GM23248 (cell line): ENCODE data around the gene PPP4C. TPM values are rescaled to one million over a fixed set of nuclear protein-coding genes. Genes with fewer than 3 reads are reported as not detected.

Experiments
- DNase-seq: peaks from one replicate; pipeline ENCODE4 v3.0.0-alpha.2; 2015
- H2AFZ ChIP-seq: fragments of 200-600 bp; sonication (generic); 2 replicates; pipeline ENCODE4 v1.6.1; 2016; ENCODE audit warnings: antibody characterized with exemption
- H3F3A ChIP-seq: fragments of 200-600 bp; sonication (generic); 2 replicates; pipeline ENCODE4 v1.6.1; 2016; ENCODE audit warnings: mild to moderate bottlenecking, antibody characterized with exemption, mixed run types; ENCODE audit not compliant: insufficient read depth
- H3K27ac ChIP-seq: fragments of 200-600 bp; sonication (generic); 2 replicates; pipeline ENCODE4 v1.5.1; 2016; ENCODE audit warnings: mild to moderate bottlenecking
- H3K27me3 ChIP-seq: fragments of 200-600 bp; sonication (generic); replicated peaks from 2 replicates; pipeline ENCODE4 v1.6.1; 2016; ENCODE audit warnings: mild to moderate bottlenecking; ENCODE audit not compliant: insufficient read depth
- H3K36me3 ChIP-seq: fragments of 200-600 bp; sonication (generic); 2 replicates; pipeline ENCODE4 v1.6.1; 2016; ENCODE audit warnings: low read depth, mild to moderate bottlenecking
- H3K4me1 ChIP-seq: fragments of 200-600 bp; sonication (generic); 2 replicates; pipeline ENCODE4 v1.6.1; 2016; ENCODE audit warnings: mild to moderate bottlenecking; ENCODE audit not compliant: insufficient read depth
- H3K4me2 ChIP-seq: fragments of 200-600 bp; sonication (generic); one replicate; pipeline ENCODE4 v1.6.1; 2016; ENCODE audit warnings: mild to moderate bottlenecking; ENCODE audit not compliant: unreplicated experiment
- H3K4me3 ChIP-seq: fragments of 200-600 bp; sonication (generic); 2 replicates; pipeline ENCODE4 v1.5.1; 2016; ENCODE audit warnings: mild to moderate bottlenecking
- H3K79me2 ChIP-seq: fragments of 200-600 bp; sonication (generic); 2 replicates; pipeline ENCODE4 v1.6.1; 2016; ENCODE audit warnings: mild to moderate bottlenecking; ENCODE audit not compliant: insufficient read depth
- H3K9ac ChIP-seq: fragments of 200-600 bp; sonication (generic); 2 replicates; pipeline ENCODE4 v1.6.1; 2016; ENCODE audit warnings: mild to moderate bottlenecking
- H3K9me2 ChIP-seq: fragments of 200-600 bp; sonication (generic); 2 replicates; pipeline ENCODE4 v1.6.1; 2016; ENCODE audit warnings: mixed run types, mild to moderate bottlenecking, moderate library complexity; ENCODE audit not compliant: insufficient read depth
- H3K9me3 ChIP-seq: fragments of 200-600 bp; sonication (generic); one replicate; pipeline ENCODE4 v1.6.1; 2017; ENCODE audit warnings: low read depth
- H4K20me1 ChIP-seq: fragments of 200-600 bp; sonication (generic); 2 replicates; pipeline ENCODE4 v1.6.0; 2016; ENCODE audit not compliant: insufficient read depth
- EZH2 ChIP-seq: fragments of 200-600 bp; sonication (generic); IDR thresholded peaks from 2 replicates; pipeline ENCODE4 v1.6.1; 2018; ENCODE audit warnings: antibody characterized with exemption, mild to moderate bottlenecking; ENCODE audit not compliant: insufficient read depth, poor library complexity, severe bottlenecking
- EZH2phosphoT487 ChIP-seq: fragments of 200-600 bp; sonication (generic); IDR thresholded peaks from 2 replicates; pipeline ENCODE4 v1.6.1; 2018; ENCODE audit warnings: antibody characterized with exemption, moderate library complexity, mild to moderate bottlenecking, low read depth; ENCODE audit not compliant: insufficient read depth
- WGBS, 2 experiments: methylation state at CpG; one replicate each; pipeline ENCODE4 v1.1.6; 2015 to 2017; ENCODE audit warnings: low lambda C conversion rate in 2 of 2, low coverage in 1 of 2; ENCODE audit errors: missing lambda C conversion rate in 2 of 2; 5-methylcytosine and 5-hydroxymethylcytosine counted together
- in situ Hi-C: fragments of 300-500 bp; cut with MboI; formaldehyde crosslinking; loops from 2 replicates; pipeline ENCODE4 v1.15.0; 2020
- polyA plus RNA-seq: library from polyadenylated mRNA; unstranded; fragments of >200 nt; fragmentation: Nextera tagmentation; extraction: Ambion mirVana; gene quantifications from 2 replicates; pipeline ENCODE4 v1.2.1, GENCODE V29; 2016
- total RNA-seq: library from RNA; depleted of rRNA; stranded (reverse); fragments of >200 nt; shearing (Covaris generic); gene quantifications from 2 replicates; pipeline ENCODE4 v1.2.3, GENCODE V29; 2014

Gene PPP4C
- total and polyA plus RNA-seq, 2 experiments from 2014 or later = 168 to 205 TPM

GRCh38 chr16:30095166-30096078, 19.6 kb downstream of the PPP4C start:
- H2AFZ ChIP-seq = no peak overlapping the region
- H3K27me3 ChIP-seq = no peaks in the 10 kb centered on the region
- in situ Hi-C loops = no loop called here
- peaks cover 25% of the 10 kb centered on the region for H3F3A ChIP-seq
- H3K4me3 ChIP-seq = peak overlapping the region; percentile 91
- no peaks in the 10 kb centered on the region for H4K20me1 ChIP-seq
- H3K9me2 ChIP-seq = no peaks in the 10 kb centered on the region
- peak overlapping the region; percentile 86 for H3K27ac ChIP-seq
- H3K4me1 ChIP-seq = peaks cover 8% of the 10 kb centered on the region; the same call in 1 of the 2 replicates
- H3K4me2 ChIP-seq = peak overlapping the region; percentile 86
- TF ChIP-seq EZH2 (no peak), EZH2phosphoT487 (no peak)
- H3K36me3 ChIP-seq = peaks cover 10% of the 10 kb centered on the region
- DNase-seq = peak; percentile 77
- WGBS, 2 experiments = 9 to 16% methylated on average over 24 to 39 of the region's 47 CpGs
- peak overlapping the region; percentile 91 for H3K9ac ChIP-seq
- H3K9me3 ChIP-seq = no peaks in the 10 kb centered on the region
- peaks cover 21% of the 10 kb centered on the region for H3K79me2 ChIP-seq

- DNase-seq = peak; percentile 96
- Histone ChIP-seq H3K36me3 (peaks cover 10% of the 10 kb centered on the region), H3K4me1 (0 out of 2 replicates have a peak, but pooled peaks cover 4% of the 10 kb centered on the region), H3K9ac (peak within 1 kb of the TSS; percentile 91), H3K9me2 (no peaks in the 10 kb centered on the region), H3K4me2 (peak within 1 kb of the TSS; percentile 86), H3K27ac (peak within 1 kb of the TSS; percentile 86), H3K4me3 (peak within 1 kb of the TSS; percentile 91), H3K9me3 (no peaks in the 10 kb centered on the region), H4K20me1 (no peaks in the 10 kb centered on the region), H3K79me2 (peaks cover 21% of the 10 kb centered on the region), H3K27me3 (no peaks in the 10 kb centered on the region), H2AFZ (peak within 1 kb of the TSS; percentile 85), H3F3A (peaks cover 23% of the 10 kb centered on the region; the same call in 1 of the 2 replicates)
- in situ Hi-C loops = no loop called here
- TF ChIP-seq EZH2phosphoT487 (no peak), EZH2 (no peak)
- WGBS, 2 experiments = 13 to 33% methylated on average over 18 to 55 of the region's 77 CpGs
Observed at GRCh38 chr16:30096105-30096861, 20.5 kb downstream of the PPP4C start, which contains the start of gene YPEL3. YPEL3 (minus strand) TSS chr16:30096213; CDS start chr16:30095482, 731 bp downstream.

GRCh38 chr16:30096862-30097563, 21.2 kb downstream of the PPP4C start:
- in situ Hi-C loops = no loop called here
- H3K4me2 ChIP-seq = peak overlapping the region; percentile 39
- H3K4me1 ChIP-seq = 0 out of 2 replicates have a peak, but pooled peaks cover 3% of the 10 kb centered on the region
- no peaks in the 10 kb centered on the region for H4K20me1 ChIP-seq
- peak overlapping the region; percentile 91; the same call in 1 of the 2 replicates for H3K4me3 ChIP-seq
- peaks cover 10% of the 10 kb centered on the region for H3K36me3 ChIP-seq
- TF ChIP-seq EZH2phosphoT487 = no peak
- no peak for TF ChIP-seq EZH2
- H3K9ac ChIP-seq = peak overlapping the region; percentile 91
- H3F3A ChIP-seq = peaks cover 23% of the 10 kb centered on the region; the same call in 1 of the 2 replicates
- no peaks in the 10 kb centered on the region for H3K9me2 ChIP-seq
- no peaks in the 10 kb centered on the region for H3K9me3 ChIP-seq
- H3K79me2 ChIP-seq = peaks cover 21% of the 10 kb centered on the region
- no peak for DNase-seq
- H3K27me3 ChIP-seq = no peaks in the 10 kb centered on the region
- H2AFZ ChIP-seq = peak overlapping the region; percentile 85
- peak overlapping the region; percentile 64 for H3K27ac ChIP-seq
- 97 to 98% methylated on average over 18 of the region's 18 CpGs for WGBS, 2 experiments

- Histone ChIP-seq H2AFZ (no peak overlapping the region), H3F3A (no peaks in the 10 kb centered on the region), H3K36me3 (no peaks in the 10 kb centered on the region; the same call in 1 of the 2 replicates), H3K9ac (no peak overlapping the region), H3K79me2 (no peaks in the 10 kb centered on the region), H3K4me1 (no peaks in the 10 kb centered on the region), H3K9me2 (no peaks in the 10 kb centered on the region), H3K4me2 (no peak overlapping the region), H4K20me1 (no peaks in the 10 kb centered on the region), H3K4me3 (no peak overlapping the region), H3K27me3 (no peaks in the 10 kb centered on the region), H3K27ac (no peak overlapping the region), H3K9me3 (no peaks in the 10 kb centered on the region)
- no peak for TF ChIP-seq EZH2phosphoT487
- no peak for TF ChIP-seq EZH2
- no peak for DNase-seq
- in situ Hi-C loops = loop anchor here (25.0 kb wide), 1 partner anchor 308 kb away; the partner anchor contains the start of gene ZNF771
- 80 to 81% methylated on average over 4 of the region's 4 CpGs for WGBS, 2 experiments
Observed at GRCh38 chr16:30104090-30104489, 28.3 kb downstream of the PPP4C start.
